GM21381 (cell line): ENCODE measurements around the gene GADD45B.

Experiments used
- ATAC-seq: cut with Tn5 transposase; IDR thresholded peaks from one replicate; pipeline ENCODE4 v1.9.1; 2021; ENCODE audit warnings: mild to moderate bottlenecking, moderate library complexity; ENCODE audit not compliant: unreplicated experiment

Gene GADD45B, protein sequence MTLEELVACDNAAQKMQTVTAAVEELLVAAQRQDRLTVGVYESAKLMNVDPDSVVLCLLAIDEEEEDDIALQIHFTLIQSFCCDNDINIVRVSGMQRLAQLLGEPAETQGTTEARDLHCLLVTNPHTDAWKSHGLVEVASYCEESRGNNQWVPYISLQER

DNA sequence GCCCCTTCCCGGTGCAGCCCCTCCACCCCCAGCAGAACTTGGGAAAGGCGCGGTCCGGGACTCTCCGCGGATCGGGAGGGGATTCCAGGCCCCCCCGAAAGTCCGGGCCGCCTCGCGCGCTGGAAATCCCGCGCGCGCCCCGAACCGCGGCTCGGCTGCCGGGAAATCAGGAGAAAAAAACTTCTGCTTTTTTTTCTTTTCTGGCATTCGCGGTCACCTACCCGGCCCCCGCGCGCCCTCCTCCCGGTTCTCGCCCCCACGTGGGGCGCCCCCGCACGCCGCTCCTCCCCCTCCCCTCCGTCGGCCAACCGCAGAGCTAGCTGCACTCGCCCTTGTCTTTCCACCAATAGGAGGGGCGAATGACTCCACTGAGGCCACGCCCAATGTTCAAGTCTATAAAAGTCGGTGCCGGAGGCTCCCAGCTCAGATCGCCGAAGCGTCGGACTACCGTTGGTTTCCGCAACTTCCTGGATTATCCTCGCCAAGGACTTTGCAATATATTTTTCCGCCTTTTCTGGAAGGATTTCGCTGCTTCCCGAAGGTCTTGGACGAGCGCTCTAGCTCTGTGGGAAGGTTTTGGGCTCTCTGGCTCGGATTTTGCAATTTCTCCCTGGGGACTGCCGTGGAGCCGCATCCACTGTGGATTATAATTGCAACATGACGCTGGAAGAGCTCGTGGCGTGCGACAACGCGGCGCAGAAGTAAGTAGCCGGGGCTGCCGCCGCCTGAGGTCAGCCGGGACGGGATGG lies at the start of gene GADD45B:
TSS of gene GADD45B (plus strand) at position 426 of the 749 bp plus-strand sequence. CDS start at position 658, 232 bp downstream.
- peak; percentile 41 for ATAC-seq

DNA sequence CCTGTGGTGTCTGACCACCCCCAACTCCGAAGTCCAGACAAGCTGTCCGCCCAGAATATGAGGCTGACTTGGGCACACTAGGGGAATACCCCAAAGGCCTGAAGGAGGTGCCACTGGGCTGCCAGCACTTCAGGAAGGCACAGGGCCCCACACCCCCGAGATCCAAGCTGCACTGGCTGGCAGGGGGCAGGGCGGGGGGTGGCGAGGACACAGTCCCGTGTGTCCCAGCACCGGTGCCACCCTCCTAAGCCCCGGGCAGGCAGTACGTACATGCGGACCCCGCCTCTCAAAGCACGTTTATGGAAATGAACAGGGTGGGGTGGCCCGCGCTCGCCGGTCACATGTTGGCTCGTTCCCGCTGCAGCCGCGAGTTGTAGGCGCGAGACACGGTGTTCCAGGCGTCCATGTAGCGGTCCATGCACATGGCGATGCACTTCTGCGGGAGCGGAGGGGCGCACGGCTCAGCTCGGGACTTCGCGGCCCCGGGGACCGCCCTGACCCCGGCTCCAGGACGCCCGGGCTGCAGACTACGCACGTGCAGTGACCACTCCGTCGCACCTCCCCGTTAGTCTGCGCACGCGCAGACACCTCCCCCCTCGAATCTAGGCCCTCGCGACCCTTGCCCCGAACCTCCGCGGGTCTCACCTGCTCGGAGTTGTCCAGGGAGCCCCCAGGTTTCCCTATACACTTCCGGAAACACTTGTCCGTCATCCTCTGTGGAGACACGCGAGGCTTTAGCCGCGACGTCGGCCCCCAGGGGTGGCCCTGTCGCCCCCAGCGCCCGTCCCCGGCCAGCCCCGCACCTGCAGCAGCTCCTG lies 49.1 kb upstream of the GADD45B start:
- ATAC-seq, result peak; percentile 11

DNA sequence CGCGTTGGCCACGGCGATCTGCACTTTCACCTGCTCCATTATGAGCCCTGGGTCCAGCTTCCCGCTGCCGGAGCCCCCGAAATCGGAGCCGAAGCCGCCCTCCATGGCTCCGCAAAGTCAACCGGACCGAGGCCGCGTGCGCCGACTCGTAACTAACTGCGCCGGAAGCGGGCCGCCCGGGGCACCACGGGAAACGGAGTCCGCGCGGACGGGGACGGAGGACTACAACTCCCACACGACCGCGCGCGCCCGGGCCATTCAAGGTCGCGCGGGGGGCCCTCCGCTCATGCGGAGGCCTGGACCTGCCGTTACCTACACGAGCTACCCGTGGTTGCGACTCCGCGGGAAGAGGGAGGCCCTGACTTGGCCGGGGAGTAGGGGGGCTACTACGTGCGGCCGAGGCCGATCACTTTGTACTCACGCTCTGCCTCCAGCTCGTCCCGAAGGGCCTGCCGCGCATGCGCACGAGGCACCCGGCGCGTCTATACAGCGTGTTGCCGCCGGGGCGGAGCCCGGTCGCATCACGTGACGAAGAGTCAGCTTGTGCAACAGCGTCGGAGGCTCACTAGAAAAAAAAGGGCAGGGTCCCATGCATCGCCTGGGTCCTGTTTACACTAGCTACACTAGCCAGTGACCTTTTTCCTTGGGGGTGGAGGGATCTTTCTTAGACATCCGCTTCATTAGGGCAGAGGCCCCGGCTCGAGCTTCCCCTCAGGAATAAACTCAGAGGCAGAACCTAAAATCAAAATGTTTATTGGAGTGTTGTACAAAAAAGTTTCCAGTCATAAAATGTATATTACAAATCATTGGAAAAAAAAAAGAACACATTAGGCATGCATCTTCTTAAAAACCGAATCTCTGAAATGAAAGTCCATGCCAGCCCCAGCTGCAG lies 48.3 kb upstream of the GADD45B start, which contains the start of gene TIMM13:
TSS of gene TIMM13 (minus strand) at position 158 of the 892 bp plus-strand sequence. CDS start at position 105, 53 bp downstream.
- ATAC-seq, result peak; percentile 83

DNA sequence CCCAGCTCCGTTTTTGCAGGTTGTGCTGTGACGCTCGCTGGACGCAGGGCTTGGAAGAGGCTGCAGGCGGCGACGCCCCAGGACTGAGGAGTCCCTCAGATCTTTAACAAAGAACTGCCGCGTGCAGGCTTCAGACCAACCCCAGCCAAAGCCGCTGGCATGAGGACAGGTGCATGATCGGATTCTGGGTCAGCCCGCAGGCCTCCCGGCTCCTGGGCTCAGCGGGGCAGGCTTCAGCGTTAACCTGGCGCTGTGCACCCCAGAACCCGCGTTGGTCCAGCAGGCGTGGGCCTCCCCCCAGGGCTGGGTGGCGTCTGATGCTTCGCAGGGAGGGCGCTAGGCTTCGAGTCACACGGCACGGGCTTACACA lies 47.6 kb upstream of the GADD45B start:
- ATAC-seq, result no peak

DNA sequence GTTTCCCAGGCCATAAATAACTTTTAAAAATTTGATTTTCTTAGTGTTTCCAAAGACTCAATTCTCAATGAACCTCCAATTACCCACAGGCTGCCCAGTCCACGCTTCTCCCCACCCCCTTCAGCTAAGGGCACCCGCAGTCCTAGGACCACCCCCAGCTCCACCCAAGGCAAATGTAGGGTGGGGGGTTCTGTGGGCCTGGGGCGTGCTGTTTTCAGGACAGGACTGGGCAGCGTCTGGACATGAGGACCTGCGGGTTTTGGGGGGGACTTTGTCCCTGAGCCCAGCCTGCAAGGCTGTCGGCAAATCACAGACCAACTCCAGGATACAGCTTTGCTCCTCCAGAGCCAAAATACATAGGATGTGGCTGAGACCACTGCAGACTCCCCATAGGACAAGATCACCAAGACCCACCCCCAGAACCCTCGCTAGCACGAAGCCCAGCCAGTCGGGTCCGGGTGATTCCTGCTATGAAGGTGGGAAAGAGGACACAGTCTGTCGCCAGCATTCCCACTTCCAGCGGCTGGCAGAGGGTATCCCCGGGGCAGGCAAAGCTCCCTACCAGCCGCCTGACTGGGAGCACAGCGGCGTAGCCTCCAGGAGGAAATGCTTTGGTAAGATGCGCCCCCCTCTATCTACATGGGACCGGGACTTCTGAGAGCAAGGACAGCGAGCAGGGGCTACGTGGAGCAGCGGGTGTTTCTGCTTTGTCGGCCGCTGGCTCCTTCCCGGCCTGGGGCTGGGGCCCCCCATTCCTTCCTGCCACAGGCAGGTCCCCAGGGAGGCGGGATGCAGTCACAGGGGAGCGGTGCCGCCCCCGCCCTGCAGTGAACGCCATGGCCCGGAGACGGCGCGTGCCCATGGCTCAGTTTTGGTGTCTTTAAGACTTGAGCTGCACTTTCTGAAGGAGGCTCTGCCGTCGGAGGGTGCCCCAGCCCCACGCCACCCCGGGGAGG lies 46.9 kb upstream of the GADD45B start:
- ATAC-seq, result no peak

DNA sequence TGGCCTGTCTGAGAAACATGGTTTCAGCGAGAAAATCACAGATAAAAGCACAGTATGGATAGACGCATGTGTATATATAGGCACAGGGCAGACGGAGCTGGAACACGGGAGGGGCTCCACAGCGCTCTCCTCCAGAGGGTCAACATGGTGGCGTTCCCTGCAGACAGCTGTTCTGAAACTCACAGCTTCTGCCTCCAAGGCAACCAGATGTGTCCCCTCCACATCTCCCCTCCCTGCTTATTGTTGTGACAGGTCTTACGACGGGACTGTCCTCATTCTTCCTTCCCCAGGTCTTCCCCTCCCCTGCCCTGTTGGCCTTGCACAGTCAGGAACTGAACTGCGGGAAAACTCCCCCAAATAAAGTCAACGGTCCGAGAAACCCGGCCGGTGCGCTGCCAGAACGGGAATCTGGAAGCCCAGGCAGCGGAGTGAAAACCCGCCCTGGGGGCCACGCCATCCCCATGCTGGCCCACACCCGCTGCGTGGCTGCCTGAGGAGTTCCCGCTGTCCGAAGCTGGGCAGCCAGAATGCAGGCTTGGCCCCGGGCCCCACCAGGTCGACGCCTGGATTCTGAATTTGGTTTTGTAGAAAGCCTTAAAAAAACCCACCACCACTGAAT lies 45.9 kb upstream of the GADD45B start:
- no peak for ATAC-seq

DNA sequence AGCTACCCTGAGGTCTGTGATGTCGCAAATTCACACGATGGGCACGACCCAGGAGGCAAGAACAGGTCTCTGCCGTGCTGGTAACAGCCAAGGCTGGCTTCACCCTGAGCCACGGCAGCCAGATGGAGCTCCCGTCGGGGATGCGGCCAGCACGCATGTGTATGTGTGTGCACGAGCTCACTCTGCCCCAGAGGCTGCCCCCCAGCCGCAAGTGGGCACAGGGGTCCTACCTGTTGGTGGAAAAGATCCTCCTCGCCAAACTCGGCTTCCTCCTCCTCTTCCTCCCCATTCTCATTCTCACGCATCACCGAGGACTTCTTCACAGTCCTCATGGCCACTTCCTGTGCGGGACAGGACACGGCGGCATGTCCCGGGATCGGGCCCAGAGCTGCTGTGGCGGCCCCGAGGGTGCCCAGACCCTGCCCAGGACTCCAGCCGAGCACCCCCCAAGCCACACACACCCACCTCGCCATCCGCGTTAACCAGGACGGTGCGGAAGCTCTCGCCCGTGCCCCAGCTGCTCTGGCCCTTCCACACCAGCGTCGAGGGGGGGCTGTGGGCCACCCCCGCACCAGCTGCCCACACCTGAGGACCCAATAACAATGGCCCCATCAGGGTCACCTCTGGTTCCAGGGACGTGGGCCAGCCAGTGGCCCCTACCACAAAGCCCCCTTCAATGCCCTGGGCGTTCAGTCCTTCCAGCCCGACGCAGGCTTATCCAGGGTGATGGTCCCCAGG lies 44.4 kb upstream of the GADD45B start:
- ATAC-seq, result no peak

DNA sequence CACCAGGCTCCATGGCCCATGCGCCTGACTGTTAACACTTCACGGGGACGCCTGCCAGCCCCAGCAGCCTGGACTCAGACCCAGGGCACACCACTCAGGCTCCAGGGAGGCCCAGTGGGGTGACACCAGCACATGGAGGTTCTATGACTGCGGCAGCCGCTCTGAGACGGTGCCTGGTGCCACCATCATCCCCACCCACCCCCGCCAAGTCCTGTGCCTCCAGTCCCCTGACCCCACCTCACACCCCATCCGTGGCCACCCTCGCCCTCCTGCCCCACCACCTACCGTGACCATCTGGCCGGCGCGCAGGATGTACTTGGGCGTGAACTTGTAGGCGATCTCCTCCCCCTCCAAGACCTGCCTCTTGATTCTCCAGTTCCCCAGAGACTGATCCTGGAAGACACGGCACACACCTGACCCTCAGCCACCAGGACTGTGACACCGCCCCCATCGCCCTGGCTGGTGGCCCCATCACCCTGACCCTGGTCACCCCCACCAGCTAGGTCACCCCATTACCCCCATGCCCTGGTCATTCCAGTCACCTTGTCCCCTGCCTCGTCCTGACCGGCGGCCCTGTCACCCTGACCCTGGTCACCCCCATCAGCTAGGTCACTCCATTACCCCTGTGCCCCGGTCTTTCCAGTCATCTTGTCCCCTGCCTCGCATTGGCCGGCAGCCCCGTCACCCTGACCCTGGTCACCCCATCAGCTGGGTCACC lies 43.6 kb upstream of the GADD45B start:
- no peak for ATAC-seq

DNA sequence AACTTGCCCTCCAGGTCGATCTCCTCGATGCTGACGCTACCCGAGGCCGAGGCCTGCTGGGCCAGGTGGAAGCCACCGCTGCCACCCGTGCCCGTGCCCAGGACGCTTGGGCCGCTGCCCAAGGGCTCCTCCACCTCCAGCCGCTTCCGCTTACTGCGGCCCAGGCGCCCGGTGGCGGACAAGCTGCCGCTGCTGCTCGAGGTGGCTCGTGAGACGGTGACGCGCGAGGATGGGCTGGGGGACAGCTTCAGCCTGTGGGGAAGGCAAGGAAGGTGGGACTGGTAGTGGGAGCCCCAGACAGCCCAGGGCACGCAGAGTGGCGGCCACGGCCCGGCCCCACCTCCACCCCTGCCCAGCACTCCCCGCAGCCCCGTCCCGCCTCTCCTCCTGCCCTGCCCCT lies 42.1 kb upstream of the GADD45B start:
- ATAC-seq, result no peak

DNA sequence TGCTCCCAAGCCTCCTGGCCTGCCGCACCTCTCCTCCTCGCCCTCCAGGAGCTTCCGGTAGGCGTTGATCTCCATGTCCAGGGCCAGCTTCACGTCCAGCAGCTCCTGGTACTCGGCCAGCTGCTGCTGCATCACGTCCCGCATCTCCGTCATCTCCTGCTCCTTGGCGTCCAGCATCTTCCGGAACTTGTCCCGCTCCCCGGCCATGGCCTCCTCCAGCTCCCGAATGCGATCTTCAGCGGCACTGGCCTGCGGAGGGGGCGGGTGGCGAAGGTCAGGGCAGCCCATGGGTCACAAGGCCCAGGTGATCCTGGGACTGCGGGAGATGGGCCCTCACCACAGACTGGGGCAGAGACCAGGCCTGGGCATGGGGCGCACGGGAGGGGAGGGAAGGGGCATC lies 41.7 kb upstream of the GADD45B start:
- ATAC-seq, result no peak

DNA sequence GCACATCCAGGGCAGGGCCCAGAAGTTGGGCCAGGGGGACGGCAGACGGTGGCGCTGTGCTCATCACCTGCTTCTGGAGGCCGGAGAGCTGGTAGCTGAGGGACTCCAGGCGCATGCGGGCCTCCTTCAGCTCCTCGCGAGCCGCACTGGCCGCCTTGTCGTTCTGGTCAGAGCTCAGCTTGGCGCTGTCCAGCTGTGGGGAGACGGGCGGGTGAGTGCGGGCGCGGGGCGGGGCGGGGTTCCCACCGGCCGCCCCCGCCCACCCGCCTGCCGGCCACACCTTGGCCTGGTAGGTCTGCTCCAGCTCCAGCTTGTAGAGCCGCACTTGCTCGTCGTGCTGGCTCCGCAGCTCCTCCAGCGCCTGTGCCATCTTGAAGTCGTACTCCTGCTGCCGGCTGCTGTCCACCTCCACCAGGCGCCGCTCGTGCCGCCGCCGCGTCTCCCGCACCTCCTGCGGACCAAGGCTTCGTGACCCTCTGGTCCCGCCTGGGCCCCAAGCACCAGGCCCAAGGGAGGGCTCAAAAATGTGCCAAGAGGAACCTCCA lies 41.1 kb upstream of the GADD45B start:
- ATAC-seq, result no peak

DNA sequence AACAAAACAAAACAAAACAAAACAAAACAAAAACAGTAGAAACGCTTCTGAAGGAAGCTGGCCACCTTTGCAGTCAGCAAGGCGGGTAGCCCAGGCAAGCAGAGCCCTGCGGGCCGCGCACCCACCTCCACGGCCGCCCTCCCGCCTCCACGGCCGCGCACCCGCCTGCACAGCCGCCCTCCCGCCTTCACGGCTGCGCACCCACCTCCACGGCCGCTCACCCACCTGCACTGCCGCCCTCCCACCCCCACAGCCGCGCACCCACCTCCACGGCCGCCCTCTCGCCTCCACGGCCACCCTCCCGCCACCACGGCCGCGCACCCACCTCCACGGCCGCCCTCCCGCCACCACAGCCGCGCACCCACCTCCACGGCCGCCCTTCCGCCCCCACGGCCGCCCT lies 39.5 kb upstream of the GADD45B start:
- no peak for ATAC-seq

DNA sequence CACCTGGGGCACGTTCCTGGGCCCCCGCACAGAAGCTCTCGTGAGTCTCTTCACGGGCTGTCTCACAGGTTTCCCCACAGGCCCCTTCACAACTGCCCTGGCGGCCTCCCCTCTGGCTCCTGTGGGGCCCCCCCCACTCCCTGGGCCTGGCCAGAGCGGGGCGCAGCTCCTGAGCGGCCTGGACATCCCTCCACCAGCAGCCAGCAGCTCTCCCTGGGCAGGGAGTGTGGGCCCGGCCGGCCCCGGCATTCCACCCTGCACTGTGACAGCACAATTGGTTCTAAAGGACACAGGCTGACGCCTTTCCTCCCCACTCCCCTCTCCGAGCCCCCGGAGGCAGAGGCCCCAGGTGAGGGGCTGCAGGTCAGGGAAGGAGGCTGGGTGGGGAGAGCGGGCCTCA lies 39.0 kb upstream of the GADD45B start:
- ATAC-seq, result no peak

DNA sequence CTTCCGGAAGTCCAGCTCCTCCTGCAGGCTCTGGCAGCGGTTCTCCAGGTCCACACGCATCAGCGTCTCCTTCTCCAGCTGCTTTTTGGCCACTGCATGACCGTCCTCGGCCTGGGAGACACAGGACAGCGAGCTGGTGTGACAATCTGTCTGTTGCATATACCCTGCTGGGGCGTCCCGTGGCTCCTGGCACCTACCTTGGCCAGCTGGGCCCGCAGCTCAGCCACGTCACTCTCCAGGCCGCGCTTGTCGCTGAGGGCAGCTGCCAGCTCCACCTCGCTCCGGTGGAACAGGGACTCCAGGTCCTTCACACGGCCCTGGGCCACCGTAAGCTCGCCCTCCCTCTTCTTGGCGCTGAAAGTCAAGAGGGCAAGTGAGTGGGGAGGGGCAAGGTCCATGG lies 37.7 kb upstream of the GADD45B start:
- no peak for ATAC-seq

DNA sequence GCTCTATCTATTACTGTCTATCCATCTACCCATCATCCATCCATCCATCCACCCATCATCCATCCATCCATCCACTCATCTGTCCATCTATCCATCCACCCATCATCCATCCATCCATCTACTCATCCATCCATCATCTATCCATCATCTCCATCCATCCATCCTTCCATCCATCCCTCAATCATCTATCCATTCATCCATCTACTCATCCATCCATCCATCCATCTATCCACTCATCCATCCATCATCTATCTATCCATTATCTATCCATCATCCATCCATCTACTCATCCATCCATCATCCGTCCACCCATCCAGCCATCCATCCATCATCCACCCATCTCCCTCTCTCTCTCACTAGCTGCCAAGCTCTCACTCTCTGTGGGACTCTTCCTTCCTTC lies 35.4 kb upstream of the GADD45B start:
- no peak for ATAC-seq

DNA sequence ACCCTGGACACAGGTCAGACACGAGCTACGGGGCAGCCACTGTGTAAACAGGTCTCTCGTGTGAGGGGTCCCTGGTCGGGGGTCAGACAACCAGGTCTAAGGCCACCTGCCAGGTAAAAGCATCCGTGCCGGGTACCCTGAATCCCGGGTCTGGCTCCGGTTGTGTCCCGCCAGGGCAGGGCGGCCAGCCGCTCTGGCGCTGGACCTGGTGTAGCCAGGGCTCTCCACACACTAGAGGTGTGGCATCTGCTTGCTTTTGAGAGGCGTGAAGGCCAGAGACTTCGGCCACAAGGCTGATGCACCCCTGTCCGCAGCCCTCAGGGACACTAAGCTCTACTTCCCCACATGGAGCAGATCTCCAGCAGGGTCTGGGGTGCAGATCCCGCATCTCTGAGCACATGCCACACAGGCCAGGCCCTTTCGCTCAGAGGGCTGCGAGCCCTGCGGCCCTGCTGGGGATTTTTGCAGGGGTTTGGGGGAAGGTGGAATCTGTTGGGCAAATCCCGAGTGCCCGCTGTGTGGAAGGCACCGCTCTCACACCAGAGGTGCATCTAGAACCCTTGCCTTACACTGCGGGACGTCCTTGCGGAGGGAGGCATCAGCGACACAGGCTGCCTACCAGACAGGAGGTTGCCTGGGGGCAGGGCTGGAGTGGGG lies 34.7 kb upstream of the GADD45B start:
- no peak for ATAC-seq

DNA sequence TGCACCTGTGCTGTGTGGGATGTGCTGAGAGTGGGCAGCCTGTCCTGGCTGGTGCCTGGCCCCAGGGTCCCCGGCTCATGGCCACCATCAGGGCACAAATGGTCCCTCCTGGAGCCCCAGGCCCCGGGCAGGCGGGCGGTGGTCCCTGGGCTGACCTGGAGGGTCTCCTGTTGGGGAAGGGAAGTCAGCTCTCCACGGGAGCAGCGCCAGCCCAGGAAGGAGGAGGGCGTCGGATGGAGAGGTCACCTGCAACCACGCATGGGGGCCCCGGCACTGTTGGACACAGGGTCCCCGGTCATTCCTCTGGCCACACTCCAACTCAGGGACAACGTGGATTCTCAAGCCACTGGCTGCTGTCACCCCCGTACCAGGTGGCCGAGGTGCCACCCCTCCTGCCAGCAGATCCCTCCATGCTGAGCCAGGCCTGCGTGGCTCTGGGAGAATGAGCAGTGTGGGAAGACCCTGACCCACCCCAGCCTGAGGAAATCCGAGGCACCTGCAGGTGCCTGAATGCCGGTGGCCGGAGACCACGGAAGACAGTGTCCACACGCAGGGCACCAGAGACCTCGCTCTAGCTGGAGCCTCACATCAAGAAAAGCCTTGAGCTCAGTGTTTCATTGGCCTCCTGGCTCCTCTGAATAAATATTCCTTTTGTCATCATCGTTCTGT lies 32.7 kb upstream of the GADD45B start:
- no peak for ATAC-seq
